ENCODE results near the gene WASHC2A.

DNA sequence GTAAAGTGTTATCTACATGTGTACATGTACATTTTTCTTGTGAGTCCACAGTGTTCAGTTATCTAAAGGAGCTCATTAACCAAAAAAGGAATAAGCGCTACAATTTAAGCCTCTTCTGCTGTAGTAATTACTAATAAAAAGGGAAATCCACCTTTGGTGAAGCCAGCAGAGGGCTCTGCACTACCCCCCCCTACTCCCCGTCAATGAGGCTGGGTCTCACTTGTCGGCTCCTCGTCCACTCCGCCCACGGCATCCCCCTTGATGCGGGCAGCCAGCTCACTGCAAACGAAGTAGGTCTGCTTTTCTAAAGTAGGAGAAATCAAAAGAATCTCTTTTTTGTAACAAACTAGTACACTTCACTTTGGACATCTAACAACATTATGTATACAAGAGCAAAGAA lies 4.7 kb upstream of the WASHC2A start:
- TF ChIP-seq POLR2AphosphoS5 (IDR thresholded peaks at IDR 0.05; ENCODE audit: borderline replicate concordance, low read depth, low read length) (no peak), EZH2 (IDR thresholded peaks at IDR 0.05) (no peak)
